H1 (cell line): ENCODE results near the gene KCNQ1OT1. TPM values are rescaled to one million over a fixed set of nuclear protein-coding genes. Genes with fewer than 3 reads are reported as not detected.

Experiments
- CTCF ChIA-PET: fragments of 300-600 bp; sonication (Branson Sonifier 250); formaldehyde crosslinking; loops from one replicate; lab custom pipeline; 2021; ENCODE audit not compliant: partially characterized antibody; lab: Charles Lee
- POLR2A ChIA-PET: fragments of 300-600 bp; sonication (Branson Sonifier 250); formaldehyde crosslinking; loops from one replicate; lab custom pipeline; 2021; ENCODE audit warnings: inconsistent platforms; ENCODE audit not compliant: partially characterized antibody; lab: Charles Lee
- DNase-seq, 2 experiments: peaks; one replicate each; pipeline versions ENCODE4 v3.0.0 to v3.0.0-alpha.2; 2010 to 2022; ENCODE audit warnings: low spot score in 2 of 2, low read depth in 1 of 2, mixed read lengths in 1 of 2
- FAIRE-seq: peaks from 2 replicates; lab custom pipeline; 2011; peaks lifted over from hg19 to GRCh38; lab: Jason Lieb, UNC
- H2AFZ ChIP-seq: 2 replicates; pipeline ENCODE4 v1.8.1; 2012; ENCODE audit warnings: low read length, inconsistent platforms
- H2AK5ac ChIP-seq: 2 replicates; pipeline ENCODE4 v1.6.1; 2013; ENCODE audit warnings: low read depth, low read length
- H2BK120ac ChIP-seq: replicated peaks from 2 replicates; pipeline ENCODE3; 2013; ENCODE audit warnings: low read depth, low read length, inconsistent platforms
- H2BK12ac ChIP-seq: 2 replicates; pipeline ENCODE4 v1.6.1; 2013; ENCODE audit warnings: low read depth, low read length
- H2BK15ac ChIP-seq: 2 replicates; pipeline ENCODE4 v1.6.1; 2013; ENCODE audit warnings: low read length
- H2BK20ac ChIP-seq: 2 replicates; pipeline ENCODE4 v1.6.1; 2013; ENCODE audit warnings: low read length
- H2BK5ac ChIP-seq: 2 replicates; pipeline ENCODE4 v1.6.1; 2013; ENCODE audit warnings: low read depth, low read length
- H3K14ac ChIP-seq: 2 replicates; pipeline ENCODE4 v1.6.1; 2013; ENCODE audit warnings: inconsistent platforms; ENCODE audit not compliant: insufficient read length
- H3K18ac ChIP-seq: 2 replicates; pipeline ENCODE4 v1.6.1; 2013; ENCODE audit warnings: low read length; ENCODE audit errors: extremely low read depth
- H3K23ac ChIP-seq: 2 replicates; pipeline ENCODE4 v1.6.1; 2013; ENCODE audit warnings: inconsistent platforms; ENCODE audit not compliant: insufficient read length
- H3K23me2 ChIP-seq: 2 replicates; pipeline ENCODE4 v1.6.1; 2013; ENCODE audit warnings: low read depth, low read length
- H3K27ac ChIP-seq: 2 replicates; pipeline ENCODE4 v1.6.1; 2011; ENCODE audit warnings: low read depth, low read length, inconsistent platforms
- H3K27me3 ChIP-seq, 4 experiments: replicated peaks in 1 of 4; 1 replicate in 1 of 4; 2 replicates in 3 of 4; pipeline versions ENCODE4 v1.6.1 to v1.8.1; 2011 to 2013; ENCODE audit warnings: low read length in 3 of 4, mild to moderate bottlenecking in 3 of 4, inconsistent platforms in 2 of 4, mixed read lengths in 2 of 4, moderate library complexity in 1 of 4; ENCODE audit not compliant: control insufficient read depth in 3 of 4, insufficient read depth in 3 of 4; ENCODE audit errors: extremely low read depth in 1 of 4
- H3K36me3 ChIP-seq, 4 experiments: 2 replicates each; pipeline versions ENCODE4 v1.6.1 to v1.8.1; 2011 to 2013; ENCODE audit warnings: mild to moderate bottlenecking in 4 of 4, low read length in 3 of 4, moderate library complexity in 2 of 4, control low read depth in 1 of 4, inconsistent platforms in 1 of 4; ENCODE audit not compliant: insufficient read depth in 4 of 4, control insufficient read depth in 2 of 4
- H3K4ac ChIP-seq: replicated peaks from 2 replicates; pipeline ENCODE3; 2013; ENCODE audit warnings: low read length, low read depth, mixed read lengths, inconsistent platforms; ENCODE audit not compliant: insufficient read length
- H3K4me1 ChIP-seq, 4 experiments: replicated peaks in 1 of 4; 1 replicate in 1 of 4; 2 replicates in 3 of 4; pipeline versions ENCODE4 v1.6.1 to v1.8.1; 2011 to 2013; ENCODE audit warnings: low read length in 3 of 4, inconsistent platforms in 2 of 4, mixed read lengths in 1 of 4; ENCODE audit not compliant: insufficient read depth in 4 of 4, control insufficient read depth in 3 of 4
- H3K4me2 ChIP-seq, 2 experiments: 2 replicates each; pipeline versions ENCODE4 v1.6.1 to v1.8.1; 2011 to 2013; ENCODE audit warnings: low read depth in 2 of 2, low read length in 2 of 2, control low read depth in 1 of 2, inconsistent platforms in 1 of 2, mild to moderate bottlenecking in 1 of 2; ENCODE audit not compliant: insufficient read depth in 1 of 2
- H3K4me3 ChIP-seq, 4 experiments: fragments of 200-600, 300-600 bp in 1 of 4; sonication (generic), shearing (Covaris generic), sonication (Bioruptor Twin) in 1 of 4; 2 replicates each; pipeline versions ENCODE4 v1.5.1 to v1.8.1; 2011 to 2016; ENCODE audit warnings: low read length in 4 of 4, low read depth in 3 of 4, control low read depth in 2 of 4, inconsistent platforms in 2 of 4, mild to moderate bottlenecking in 2 of 4, mixed read lengths in 1 of 4, moderate library complexity in 1 of 4; ENCODE audit not compliant: insufficient read depth in 2 of 4; ENCODE audit errors: extremely low read depth in 1 of 4
- H3K56ac ChIP-seq: replicated peaks from 2 replicates; pipeline ENCODE3; 2013; ENCODE audit warnings: low read depth, mild to moderate bottlenecking, mixed read lengths, low read length, inconsistent platforms; ENCODE audit not compliant: insufficient read length
- H3K79me1 ChIP-seq: 2 replicates; pipeline ENCODE4 v1.6.1; 2013; ENCODE audit warnings: low read depth, low read length, control low read depth
- H3K79me2 ChIP-seq, 2 experiments: 2 replicates each; pipeline versions ENCODE4 v1.6.1 to v1.8.1; 2012 to 2013; ENCODE audit warnings: low read length in 2 of 2, mild to moderate bottlenecking in 2 of 2, inconsistent platforms in 1 of 2; ENCODE audit not compliant: insufficient read depth in 2 of 2, control insufficient read depth in 1 of 2
- H3K9ac ChIP-seq, 4 experiments: replicated peaks in 1 of 4; 1 replicate in 1 of 4; 2 replicates in 3 of 4; pipeline versions ENCODE4 v1.6.1 to v1.8.1; 2011 to 2013; ENCODE audit warnings: low read depth in 3 of 4, low read length in 3 of 4, control low read depth in 2 of 4, mild to moderate bottlenecking in 2 of 4, moderate library complexity in 2 of 4, inconsistent platforms in 1 of 4; ENCODE audit errors: extremely low read depth in 1 of 4
- H3K9me3 ChIP-seq, 2 experiments: 2 replicates each; pipeline versions ENCODE4 v1.6.1 to v1.8.1; 2012 to 2013; ENCODE audit warnings: mild to moderate bottlenecking in 2 of 2, moderate library complexity in 2 of 2, control low read depth in 1 of 2, inconsistent platforms in 1 of 2, low read depth in 1 of 2, low read length in 1 of 2, mixed read lengths in 1 of 2; ENCODE audit not compliant: insufficient read depth in 2 of 2
- H4K20me1 ChIP-seq, 2 experiments: replicated peaks in 1 of 2; 2 replicates each; pipeline versions ENCODE3 to v1.8.1; 2011 to 2013; ENCODE audit warnings: inconsistent platforms in 2 of 2, low read length in 2 of 2, mild to moderate bottlenecking in 1 of 2; ENCODE audit not compliant: insufficient read depth in 2 of 2, control insufficient read depth in 1 of 2
- H4K5ac ChIP-seq: 2 replicates; pipeline ENCODE4 v1.6.1; 2013; ENCODE audit warnings: low read length, low read depth, mixed read lengths, inconsistent platforms; ENCODE audit not compliant: insufficient read length
- H4K8ac ChIP-seq: 2 replicates; pipeline ENCODE4 v1.8.0; 2013; ENCODE audit warnings: mild to moderate bottlenecking, moderate library complexity, low read length, inconsistent platforms; ENCODE audit not compliant: insufficient read depth; ENCODE audit errors: extremely low read depth
- H4K91ac ChIP-seq: replicated peaks from 2 replicates; pipeline ENCODE3; 2013; ENCODE audit warnings: low read length, mixed read lengths, inconsistent platforms; ENCODE audit not compliant: insufficient read length
- CBX5 ChIP-seq: fragments of 300-800, 300-1000 bp; sonication (generic); IDR thresholded peaks from 2 replicates; pipeline ENCODE4 v1.7.1; 2016; ENCODE audit warnings: antibody characterized with exemption, low read length, low read depth
- JUN ChIP-seq: IDR thresholded peaks from 2 replicates; pipeline ENCODE4 v1.6.1; 2011; ENCODE audit warnings: low read depth, mild to moderate bottlenecking, improper control_type of control experiment, low read length
- MAFK ChIP-seq: IDR thresholded peaks from 2 replicates; pipeline ENCODE4 v1.6.1; 2012; ENCODE audit warnings: low read depth, mild to moderate bottlenecking, improper control_type of control experiment, low read length
- POLR2A ChIP-seq, 2 experiments: IDR thresholded peaks; 1 replicate in 1 of 2; 2 replicates in 1 of 2; pipeline ENCODE4 v1.6.1; 2011; ENCODE audit warnings: low read depth in 2 of 2, low read length in 2 of 2, mild to moderate bottlenecking in 2 of 2; ENCODE audit errors: control extremely low read depth in 1 of 2
- WGBS, 2 experiments: shearing (Covaris generic) in 1 of 2; methylation state at CpG; one replicate each; pipeline versions ENCODE4 v1.1.6 to v1.1.7; 2013 to 2015; ENCODE audit warnings: low lambda C conversion rate in 2 of 2, mixed read lengths in 2 of 2, inconsistent platforms in 1 of 2, low coverage in 1 of 2, missing lambda C conversion rate in 1 of 2; ENCODE audit not compliant: insufficient replicate concordance in 2 of 2, insufficient coverage in 1 of 2, insufficient read length in 1 of 2; ENCODE audit errors: extremely low coverage in 1 of 2, missing lambda C conversion rate in 1 of 2; 5-methylcytosine and 5-hydroxymethylcytosine counted together
- polyA plus RNA-seq, 7 experiments: library from polyadenylated mRNA; depleted of rRNA in 3 of 7; stranded (reverse) in 5 of 7; unstranded in 2 of 7; fragments of >200 nt in 5 of 7; fragments of 200-250 nt in 2 of 7; gene quantifications; 1 replicate in 5 of 7; 2 replicates in 1 of 7; 4 replicates in 1 of 7; pipeline versions ENCODE4 v1.2.1 to v1.2.3, GENCODE V29; 2011 to 2013; ENCODE audit warnings: missing spikeins in 2 of 7, mixed read lengths in 2 of 7
- total RNA-seq: library from RNA; stranded (reverse); fragmentation: NEBNext Ultra II Directional; extraction: Animal tissue kit (Norgen Biotek cat#: 25700); gene quantifications from 2 replicates; pipeline ENCODE4 v1.2.1, GENCODE V29; 2021

The KCNQ1OT1 gene
- total and polyA plus RNA-seq, 2 of the 8 experiments (the other 6 are each of a cell fraction or from before 2014, with no cell fraction given): 0.21 to 1.2 TPM

DNA sequence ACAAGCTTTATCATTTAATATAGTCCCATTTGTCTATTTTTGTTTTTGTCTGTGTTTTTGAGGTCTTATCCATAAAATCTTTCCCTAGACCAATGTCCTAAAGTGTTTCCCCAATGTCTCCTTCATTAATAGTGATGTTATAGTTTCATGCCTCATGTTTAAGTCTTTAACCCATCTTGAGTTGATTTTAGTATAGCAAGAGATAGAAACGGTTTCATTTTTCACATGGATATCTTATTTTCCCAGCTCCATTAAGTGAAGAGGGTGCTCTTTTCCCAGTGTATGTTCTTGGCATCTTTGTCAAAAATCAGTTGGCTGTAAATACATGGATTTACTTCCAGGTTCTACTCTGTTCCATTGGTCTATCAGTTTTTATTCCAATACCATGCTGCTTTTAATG, 58.2 kb downstream of the KCNQ1OT1 start:
- Histone ChIP-seq H3K79me1 (no peaks in the 10 kb centered on the region), H3K4me2 (no peak overlapping the region), H3K9me3 (peaks cover 67 to 70% of the 10 kb centered on the region in 2 experiments), H2BK15ac (no peak overlapping the region), H3K27me3 (peaks cover 0 to 26% (median 10%) of the 10 kb centered on the region in 4 experiments; a peak in 6 of 7 replicates), H3K79me2 (no peaks in the 10 kb centered on the region), H3K23ac (no peak overlapping the region), H4K91ac (no peak overlapping the region), H2BK12ac (no peak overlapping the region), H3K4me1 (no peaks in the 10 kb centered on the region), H2AFZ (no peak overlapping the region), H3K56ac (no peak overlapping the region), H4K5ac (no peak overlapping the region), H2BK5ac (no peak overlapping the region), H2BK20ac (no peak overlapping the region), H4K20me1 (no peaks in the 10 kb centered on the region), H3K9ac (no peak overlapping the region), H4K8ac (no peak overlapping the region), H2BK120ac (no peak overlapping the region), H3K23me2 (no peaks in the 10 kb centered on the region), H3K27ac (no peak overlapping the region), H3K14ac (no peak overlapping the region), H2AK5ac (no peak overlapping the region), H3K36me3 (no peaks in the 10 kb centered on the region; a peak in 2 of 8 replicates), H3K18ac (no peak overlapping the region), H3K4me3 (no peak overlapping the region), H3K4ac (no peak overlapping the region)
- no peak for FAIRE-seq
- no peak for DNase-seq
- CTCF ChIA-PET: no interaction called here
- WGBS, 2 experiments: 80% methylated on average over 1 of the region's 1 CpG; no CpG with 5 or more reads in 1 of the 2 experiments
- POLR2A ChIA-PET: no interaction called here
- TF ChIP-seq MAFK (no peak), CBX5 (no peak), POLR2A (IDR thresholded peaks at IDR 0.05; ENCODE audit: control extremely low read depth in 1 of 2, low read depth in 2 of 2, low read length in 2 of 2) (no peak), JUN (no peak)
